ENCODE data around the gene SLC24A1.

The SLC24A1 gene

DNA sequence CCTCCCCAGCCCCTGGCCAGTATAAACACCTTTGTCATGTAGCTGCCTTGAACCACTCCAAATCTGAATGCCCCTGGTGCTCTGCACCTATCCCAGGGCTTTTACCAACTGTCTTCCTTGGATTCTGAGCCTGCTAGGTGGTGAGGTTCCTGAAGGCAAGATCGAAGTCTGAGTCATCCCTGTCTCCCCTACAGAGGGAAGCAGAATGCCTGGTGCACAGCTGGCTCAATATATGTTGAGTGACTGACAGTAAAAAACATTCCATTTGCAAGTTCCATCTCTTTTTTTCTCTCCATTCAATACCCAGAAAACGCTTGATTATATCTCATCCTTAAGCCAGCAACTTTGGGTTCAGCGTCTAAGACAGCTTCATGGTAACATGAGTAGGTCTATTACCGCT, 24.7 kb downstream of the SLC24A1 start:
- TF ChIP-seq, protein P1, sequence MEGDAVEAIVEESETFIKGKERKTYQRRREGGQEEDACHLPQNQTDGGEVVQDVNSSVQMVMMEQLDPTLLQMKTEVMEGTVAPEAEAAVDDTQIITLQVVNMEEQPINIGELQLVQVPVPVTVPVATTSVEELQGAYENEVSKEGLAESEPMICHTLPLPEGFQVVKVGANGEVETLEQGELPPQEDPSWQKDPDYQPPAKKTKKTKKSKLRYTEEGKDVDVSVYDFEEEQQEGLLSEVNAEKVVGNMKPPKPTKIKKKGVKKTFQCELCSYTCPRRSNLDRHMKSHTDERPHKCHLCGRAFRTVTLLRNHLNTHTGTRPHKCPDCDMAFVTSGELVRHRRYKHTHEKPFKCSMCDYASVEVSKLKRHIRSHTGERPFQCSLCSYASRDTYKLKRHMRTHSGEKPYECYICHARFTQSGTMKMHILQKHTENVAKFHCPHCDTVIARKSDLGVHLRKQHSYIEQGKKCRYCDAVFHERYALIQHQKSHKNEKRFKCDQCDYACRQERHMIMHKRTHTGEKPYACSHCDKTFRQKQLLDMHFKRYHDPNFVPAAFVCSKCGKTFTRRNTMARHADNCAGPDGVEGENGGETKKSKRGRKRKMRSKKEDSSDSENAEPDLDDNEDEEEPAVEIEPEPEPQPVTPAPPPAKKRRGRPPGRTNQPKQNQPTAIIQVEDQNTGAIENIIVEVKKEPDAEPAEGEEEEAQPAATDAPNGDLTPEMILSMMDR (IDR thresholded peaks at IDR 0.05; ENCODE audit: low read depth, low read length, missing control alignments), result no peak
- Histone ChIP-seq H3K4me3 (ENCODE audit: low read depth, low read length) (no peak overlapping the region), H3K27me3 (replicated peaks) (no peaks in the 10 kb centered on the region), H3K36me3 (replicated peaks) (no peaks in the 10 kb centered on the region), H3K27ac (no peak overlapping the region)
- in situ Hi-C loops (cut with HindIII; ENCODE audit: low pct_ligation_motif_present, low sequenced_read_pairs), result loop anchor here (25.0 kb wide), 1 partner anchor 216 kb away; the partner anchor contains the start of gene RAB11A
- peak; percentile 40 for DNase-seq

DNA sequence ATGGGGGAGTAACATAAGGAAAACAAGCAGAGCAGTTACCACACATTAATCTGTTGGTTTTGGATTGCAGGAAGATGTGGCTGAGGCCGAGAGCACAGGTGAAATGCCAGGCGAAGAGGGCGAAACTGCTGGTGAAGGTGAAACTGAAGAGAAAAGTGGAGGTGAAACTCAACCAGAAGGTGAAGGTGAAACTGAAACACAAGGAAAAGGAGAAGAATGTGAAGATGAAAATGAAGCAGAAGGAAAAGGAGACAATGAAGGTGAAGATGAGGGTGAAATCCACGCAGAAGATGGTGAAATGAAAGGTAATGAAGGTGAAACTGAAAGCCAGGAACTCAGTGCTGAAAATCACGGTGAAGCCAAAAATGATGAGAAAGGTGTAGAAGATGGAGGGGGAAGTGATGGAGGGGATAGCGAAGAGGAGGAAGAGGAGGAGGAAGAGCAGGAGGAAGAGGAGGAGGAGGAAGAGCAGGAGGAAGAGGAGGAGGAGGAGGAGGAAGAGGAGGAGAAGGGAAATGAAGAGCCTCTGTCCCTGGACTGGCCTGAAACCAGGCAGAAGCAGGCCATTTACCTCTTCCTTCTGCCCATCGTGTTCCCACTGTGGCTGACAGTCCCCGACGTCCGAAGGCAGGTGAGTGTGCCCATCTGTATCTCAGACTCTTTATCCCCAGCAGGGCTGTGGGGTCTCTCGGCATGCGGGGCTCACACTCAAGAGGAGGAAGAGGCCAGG, 28.7 kb downstream of the SLC24A1 start:
- in situ Hi-C loops (cut with HindIII; ENCODE audit: low pct_ligation_motif_present, low sequenced_read_pairs), result no loop called here
- TF ChIP-seq, protein P1 (IDR thresholded peaks at IDR 0.05; ENCODE audit: low read depth, low read length, missing control alignments), result no peak
- H3K27me3 ChIP-seq (replicated peaks), result no peaks in the 10 kb centered on the region
- H3K36me3 ChIP-seq (replicated peaks), result no peaks in the 10 kb centered on the region
- DNase-seq, result no peak
- H3K27ac ChIP-seq, result no peak overlapping the region
- H3K4me3 ChIP-seq (ENCODE audit: low read depth, low read length), result no peak overlapping the region

DNA sequence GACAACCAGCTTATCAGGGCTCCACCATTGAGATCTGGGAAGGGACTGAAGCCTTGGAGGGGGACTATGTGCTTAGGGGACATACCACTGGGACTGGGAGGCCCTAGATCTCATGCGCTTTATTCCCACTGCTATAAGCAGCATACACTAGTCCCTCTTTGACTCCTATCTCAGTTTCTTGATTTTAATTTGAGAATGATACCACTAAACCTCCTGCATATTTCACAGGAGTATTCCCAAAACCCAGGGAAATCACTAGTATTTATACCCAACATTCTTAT, 29.2 kb downstream of the SLC24A1 start:
- Histone ChIP-seq H3K4me3 (ENCODE audit: low read depth, low read length) (no peak overlapping the region), H3K36me3 (replicated peaks) (peaks cover 3% of the 10 kb centered on the region), H3K27ac (no peak overlapping the region), H3K27me3 (replicated peaks) (no peaks in the 10 kb centered on the region)
- TF ChIP-seq, protein P1 (IDR thresholded peaks at IDR 0.05; ENCODE audit: low read depth, low read length, missing control alignments), result no peak
- DNase-seq, result no peak
- in situ Hi-C loops (cut with HindIII; ENCODE audit: low pct_ligation_motif_present, low sequenced_read_pairs), result no loop called here

DNA sequence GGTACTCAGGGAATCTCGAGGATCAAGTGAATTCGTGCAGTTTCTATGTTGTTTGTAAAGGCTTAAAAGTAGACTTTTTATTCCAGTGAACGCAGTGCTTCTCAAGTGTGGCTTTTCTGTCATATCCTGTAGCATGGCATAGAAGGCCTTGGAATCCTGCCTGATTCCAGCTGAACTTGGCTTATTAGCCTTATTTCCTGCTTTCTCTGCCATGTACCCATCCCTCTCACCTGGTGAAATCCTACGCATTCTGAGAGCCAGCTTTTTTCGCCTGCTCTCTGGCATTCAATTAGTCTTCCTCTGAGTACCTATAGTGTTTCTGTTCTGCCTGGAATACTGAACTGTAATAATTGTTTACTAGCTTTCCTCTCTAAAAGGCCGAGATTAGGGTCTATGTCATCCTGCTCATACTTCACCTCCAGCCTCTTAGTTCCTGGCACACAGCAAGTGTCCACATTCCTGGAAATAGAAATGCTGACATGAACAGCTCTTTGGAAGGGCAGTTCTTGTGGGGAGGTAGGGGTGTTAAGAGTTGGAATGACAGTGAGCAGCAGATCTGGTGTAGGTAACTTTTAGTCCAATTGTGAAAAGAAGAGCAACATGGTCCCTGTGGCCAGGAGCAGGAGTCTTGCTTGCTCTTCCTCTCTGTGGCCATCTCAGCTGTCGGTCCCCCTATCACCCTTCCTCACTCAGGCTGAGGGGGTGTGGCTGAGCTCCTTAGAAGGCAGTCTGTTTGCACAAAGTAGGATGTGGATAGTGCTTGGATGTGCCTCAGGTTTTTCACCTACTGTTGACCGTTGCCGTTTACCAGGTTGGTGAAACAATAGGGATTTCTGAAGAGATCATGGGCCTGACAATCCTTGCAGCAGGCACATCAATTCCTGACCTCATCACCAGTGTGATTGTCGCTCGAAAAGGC, 30.4 kb downstream of the SLC24A1 start:
- TF ChIP-seq, protein P1 (IDR thresholded peaks at IDR 0.05; ENCODE audit: low read depth, low read length, missing control alignments), result no peak
- no peak for DNase-seq
- H3K36me3 ChIP-seq (replicated peaks), result peaks cover 4% of the 10 kb centered on the region
- H3K27me3 ChIP-seq (replicated peaks), result no peaks in the 10 kb centered on the region
- no peak overlapping the region for H3K27ac ChIP-seq
- H3K4me3 ChIP-seq (ENCODE audit: low read depth, low read length), result no peak overlapping the region
- in situ Hi-C loops (cut with HindIII; ENCODE audit: low pct_ligation_motif_present, low sequenced_read_pairs), result no loop called here

DNA sequence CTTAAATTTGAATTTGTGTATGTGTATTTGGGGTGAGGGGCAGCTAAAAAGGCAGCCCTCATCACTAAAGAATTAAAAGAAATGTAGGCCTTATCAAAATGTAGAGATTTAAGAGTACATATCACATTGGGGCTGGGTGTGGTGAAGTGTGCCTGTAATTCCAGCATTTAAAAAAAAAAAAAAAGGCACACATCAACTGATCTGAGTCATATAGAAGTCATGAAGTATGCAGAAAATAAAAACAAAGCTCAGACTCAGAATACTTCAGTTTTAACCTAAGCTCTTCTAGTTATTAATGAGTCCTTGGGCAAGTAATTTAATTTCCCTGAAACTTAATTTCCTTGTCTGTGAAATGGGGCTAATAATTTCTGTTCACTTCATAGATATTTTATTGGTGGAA, 31.6 kb downstream of the SLC24A1 start:
- H3K27me3 ChIP-seq (replicated peaks), result no peaks in the 10 kb centered on the region
- peaks cover 4% of the 10 kb centered on the region for H3K36me3 ChIP-seq (replicated peaks)
- no peak overlapping the region for H3K4me3 ChIP-seq (ENCODE audit: low read depth, low read length)
- TF ChIP-seq, protein P1 (IDR thresholded peaks at IDR 0.05; ENCODE audit: low read depth, low read length, missing control alignments), result no peak
- peak overlapping the region; percentile 29 for H3K27ac ChIP-seq
- DNase-seq, result no peak
- in situ Hi-C loops (cut with HindIII; ENCODE audit: low pct_ligation_motif_present, low sequenced_read_pairs), result no loop called here

All from brain microvascular endothelial cell (primary cell).